ENCODE results near the gene MID1IP1. TPM values are rescaled to one million over a fixed set of nuclear protein-coding genes. Genes with fewer than 3 reads are reported as not detected.
A peak's percentile ranks its signal among the peaks of the same experiment; 100 is the strongest.

MID1IP1 gene
- total and polyA plus RNA-seq, 2 of the 8 experiments (the other 6 are each of a cell fraction or from before 2014, with no cell fraction given) = 118 to 128 TPM

- no peak overlapping the region for H3K14ac ChIP-seq (ENCODE audit: insufficient read length)
- H3K18ac ChIP-seq (ENCODE audit: extremely low read depth, low read length) = peak overlapping the region; percentile 26
- H2BK20ac ChIP-seq (ENCODE audit: low read length) = no peak overlapping the region
- peak overlapping the region; percentile 76 to 83 for H3K4me2 ChIP-seq (ENCODE audit: insufficient read depth in 1 of 2, low read depth in 2 of 2, low read length in 2 of 2)
- H3K36me3 ChIP-seq (ENCODE audit: control insufficient read depth in 2 of 4, insufficient read depth in 4 of 4, low read length in 3 of 4) = peaks cover 0 to 34% (median 6%) of the 10 kb centered on the region in 4 experiments; a peak in 3 of 8 replicates
- no peak overlapping the region for H3K23ac ChIP-seq (ENCODE audit: insufficient read length)
- no peak overlapping the region for H2AFZ ChIP-seq (ENCODE audit: low read length)
- H3K4me3 ChIP-seq (ENCODE audit: extremely low read depth in 1 of 4, insufficient read depth in 2 of 4, low read depth in 3 of 4, low read length in 4 of 4) = peak overlapping the region; percentile 74 to 95 (median 88)
- H2AK5ac ChIP-seq (ENCODE audit: low read depth, low read length) = no peak overlapping the region
- peak overlapping the region; percentile 79 to 97 (median 83) for H3K9ac ChIP-seq (replicated peaks in 1 of 4; ENCODE audit: extremely low read depth in 1 of 4, low read depth in 3 of 4, low read length in 3 of 4)
- H2BK5ac ChIP-seq (ENCODE audit: low read depth, low read length) = peak overlapping the region; percentile 89
- peak; percentile 57 to 79 for DNase-seq (ENCODE audit: low read depth in 1 of 2, low spot score in 2 of 2)
- H3K23me2 ChIP-seq (ENCODE audit: low read depth, low read length) = peaks cover 3% of the 10 kb centered on the region; the same call in 1 of the 2 replicates
- H3K9me3 ChIP-seq (ENCODE audit: insufficient read depth in 2 of 2, low read depth in 1 of 2, low read length in 1 of 2) = no peaks in the 10 kb centered on the region
- H2BK15ac ChIP-seq (ENCODE audit: low read length) = no peak overlapping the region
- peaks cover 5 to 44% of the 10 kb centered on the region in 2 experiments; a peak in 3 of 4 replicates for H3K79me2 ChIP-seq (ENCODE audit: control insufficient read depth in 1 of 2, insufficient read depth in 2 of 2, low read length in 2 of 2)
- POLR2A ChIA-PET (ENCODE audit: partially characterized antibody) = interaction anchor here (0.6 to 5.8 kb wide), 23 partner anchors 11 to 391 kb away, joined by 3 to 64 read pairs (median 4); no protein-coding TSS in a partner anchor
- peak overlapping the region; percentile 89 for H4K8ac ChIP-seq (ENCODE audit: extremely low read depth, insufficient read depth, low read length)
- H4K91ac ChIP-seq (replicated peaks; ENCODE audit: insufficient read length, low read length) = peak overlapping the region; percentile 74
- peak overlapping the region; percentile 83 for H4K5ac ChIP-seq (ENCODE audit: insufficient read length, low read depth, low read length)
- H4K20me1 ChIP-seq (replicated peaks in 1 of 2; ENCODE audit: control insufficient read depth in 1 of 2, insufficient read depth in 2 of 2, low read length in 2 of 2) = no peaks in the 10 kb centered on the region
- H3K27me3 ChIP-seq (replicated peaks in 1 of 4; ENCODE audit: control insufficient read depth in 3 of 4, extremely low read depth in 1 of 4, insufficient read depth in 3 of 4, low read length in 3 of 4) = no peaks in the 10 kb centered on the region
- no peak overlapping the region for H2BK12ac ChIP-seq (ENCODE audit: low read depth, low read length)
- peaks cover 0 to 3% (median 0%) of the 10 kb centered on the region in 4 experiments; a peak in 2 of 7 replicates for H3K4me1 ChIP-seq (replicated peaks in 1 of 4; ENCODE audit: control insufficient read depth in 3 of 4, insufficient read depth in 4 of 4, low read length in 3 of 4)
- peak overlapping the region; percentile 86 for H3K27ac ChIP-seq (ENCODE audit: low read depth, low read length)
- CTCF ChIA-PET (ENCODE audit: partially characterized antibody) = no interaction called here
- FAIRE-seq = no peak
- 3% methylated on average over 16 of the region's 64 CpGs; no CpG with 5 or more reads in 1 of the 2 experiments for WGBS, 2 experiments (ENCODE audit: extremely low coverage in 1 of 2, insufficient coverage in 1 of 2, insufficient read length in 1 of 2, insufficient replicate concordance in 2 of 2, low coverage in 1 of 2, low lambda C conversion rate in 2 of 2, missing lambda C conversion rate in 1 of 2)
- no peak overlapping the region for H2BK120ac ChIP-seq (replicated peaks; ENCODE audit: low read depth, low read length)
- H3K79me1 ChIP-seq (ENCODE audit: low read depth, low read length) = no peaks in the 10 kb centered on the region
- peak overlapping the region; percentile 53 for H3K4ac ChIP-seq (replicated peaks; ENCODE audit: insufficient read length, low read depth, low read length)
- H3K56ac ChIP-seq (replicated peaks; ENCODE audit: insufficient read length, low read depth, low read length) = peak overlapping the region; percentile 97
- TF ChIP-seq KDM4A (IDR thresholded peaks at IDR 0.05; ENCODE audit: low read depth, low read length, severe bottlenecking) (no peak), SRF (IDR thresholded peaks at IDR 0.05; ENCODE audit: low read depth, low read length) (no peak), RFX5 (IDR thresholded peaks at IDR 0.05; ENCODE audit: borderline replicate concordance, low read depth, low read length) (no peak), HDAC6 (IDR thresholded peaks at IDR 0.05; ENCODE audit: low read depth, low read length) (no peak), POU5F1 (IDR thresholded peaks at IDR 0.05; ENCODE audit: low read depth, low read length) (no peak), CHD1 (IDR thresholded peaks at IDR 0.05; ENCODE audit: low read depth, low read length) (no peak), SIX5 (IDR thresholded peaks at IDR 0.05; ENCODE audit: low read depth, low read length) (no peak), RXRA (IDR thresholded peaks at IDR 0.05; ENCODE audit: insufficient read depth, low read depth, low read length) (0 out of 2 replicates have a peak, but pooled peaks have one; percentile 31), CEBPB (IDR thresholded peaks at IDR 0.05; ENCODE audit: low read depth, low read length) (peak; percentile 74), BCL11A (IDR thresholded peaks at IDR 0.05; ENCODE audit: low read depth in 2 of 2, low read length in 2 of 2) (no peak)
- TF ChIP-seq, protein P1, sequence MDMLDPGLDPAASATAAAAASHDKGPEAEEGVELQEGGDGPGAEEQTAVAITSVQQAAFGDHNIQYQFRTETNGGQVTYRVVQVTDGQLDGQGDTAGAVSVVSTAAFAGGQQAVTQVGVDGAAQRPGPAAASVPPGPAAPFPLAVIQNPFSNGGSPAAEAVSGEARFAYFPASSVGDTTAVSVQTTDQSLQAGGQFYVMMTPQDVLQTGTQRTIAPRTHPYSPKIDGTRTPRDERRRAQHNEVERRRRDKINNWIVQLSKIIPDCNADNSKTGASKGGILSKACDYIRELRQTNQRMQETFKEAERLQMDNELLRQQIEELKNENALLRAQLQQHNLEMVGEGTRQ (IDR thresholded peaks at IDR 0.05; ENCODE audit: low read length) = no peak; the same call in 1 of the 2 replicates
Observed at GRCh38 chrX:38803588-38804431, 2.6 kb downstream of the MID1IP1 start.
